IgD-negative memory B cell (primary cell): Measurements from ENCODE around the gene FAF1. TPM values are rescaled to one million over a fixed set of nuclear protein-coding genes. Genes with fewer than 3 reads are reported as not detected.

ENCODE experiments used
- H3K27ac Mint-ChIP-seq, 3 donors: one replicate each; pipeline ENCODE4 v1.8.0; 2020 to 2022; ENCODE audit warnings: mild to moderate bottlenecking in 3 of 3, mixed read lengths in 3 of 3, moderate library complexity in 1 of 3
- H3K27me3 Mint-ChIP-seq: one replicate; pipeline ENCODE4 v1.8.0; 2021; ENCODE audit warnings: mixed read lengths
- H3K36me3 Mint-ChIP-seq: one replicate; pipeline ENCODE4 v1.8.0; 2020; ENCODE audit warnings: mild to moderate bottlenecking, mixed read lengths
- H3K4me1 Mint-ChIP-seq, 3 donors: one replicate each; pipeline ENCODE4 v1.8.0; 2020 to 2022; ENCODE audit warnings: mixed read lengths in 3 of 3, mild to moderate bottlenecking in 1 of 3
- H3K4me3 Mint-ChIP-seq, 4 donors: one replicate each; pipeline ENCODE4 v1.8.0; 2020 to 2022; ENCODE audit warnings: mild to moderate bottlenecking in 4 of 4, mixed read lengths in 4 of 4, moderate library complexity in 3 of 4
- H3K9me3 Mint-ChIP-seq, 3 donors: one replicate each; pipeline ENCODE4 v1.8.0; 2020 to 2021; ENCODE audit warnings: mixed read lengths in 3 of 3, mild to moderate bottlenecking in 1 of 3
- polyA plus RNA-seq: library from polyadenylated mRNA; unstranded; fragments of 300-500 nt; fragmentation: Illumina TruSeq; gene quantifications from one replicate; pipeline ENCODE4 v1.2.3, GENCODE V29; 2021

FAF1 gene
- polyA plus RNA-seq, 1 donor from 2014 or later, result 26.3 TPM

DNA sequence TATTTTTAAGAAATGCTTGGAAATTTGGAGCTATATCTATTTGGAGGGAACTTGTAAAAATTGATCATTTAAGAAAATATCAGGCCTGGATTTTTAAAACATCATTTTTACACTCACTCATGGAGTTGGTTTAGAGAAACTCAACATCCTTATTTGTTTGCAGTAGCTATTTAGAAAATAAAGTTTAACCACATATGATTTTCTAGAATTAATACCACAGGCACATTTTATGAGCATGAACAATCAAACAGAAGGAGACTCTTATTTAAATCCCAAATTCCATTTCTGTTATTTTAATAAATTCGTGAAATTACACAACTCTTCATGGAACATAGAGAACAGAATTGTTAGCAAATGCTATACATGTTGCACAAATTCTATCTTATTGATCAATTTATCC lies 13.2 kb upstream of the FAF1 start:
- H3K4me1 Mint-ChIP-seq, result peaks cover 7 to 33% (median 18%) of the 10 kb centered on the region in 3 donors
- no peaks in the 10 kb centered on the region for H3K36me3 Mint-ChIP-seq
- peak overlapping the region in 1 of 4 donors; percentile 23 for H3K4me3 Mint-ChIP-seq
- H3K9me3 Mint-ChIP-seq, result no peaks in the 10 kb centered on the region
- no peak overlapping the region for H3K27ac Mint-ChIP-seq
- peaks cover 31% of the 10 kb centered on the region for H3K27me3 Mint-ChIP-seq

DNA sequence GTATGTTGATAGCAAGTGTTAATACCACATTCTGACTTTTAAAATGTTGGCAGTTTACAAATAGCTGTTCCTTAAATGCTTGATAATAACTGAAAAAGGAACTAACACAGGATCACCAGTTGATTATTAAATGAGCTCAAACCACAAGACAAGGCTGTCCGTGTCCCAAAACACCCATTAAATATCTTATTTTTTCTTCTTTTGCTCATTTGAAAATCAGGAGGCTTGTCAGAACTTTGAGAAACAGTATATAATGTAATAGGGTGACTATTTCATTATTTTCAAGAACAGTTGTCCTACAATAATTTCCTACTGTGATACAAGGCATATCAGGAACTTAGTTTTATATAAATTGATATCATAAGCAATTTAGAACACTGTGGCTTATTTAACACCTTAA lies 12.7 kb upstream of the FAF1 start:
- H3K9me3 Mint-ChIP-seq, result no peaks in the 10 kb centered on the region
- peaks cover 31% of the 10 kb centered on the region for H3K27me3 Mint-ChIP-seq

DNA sequence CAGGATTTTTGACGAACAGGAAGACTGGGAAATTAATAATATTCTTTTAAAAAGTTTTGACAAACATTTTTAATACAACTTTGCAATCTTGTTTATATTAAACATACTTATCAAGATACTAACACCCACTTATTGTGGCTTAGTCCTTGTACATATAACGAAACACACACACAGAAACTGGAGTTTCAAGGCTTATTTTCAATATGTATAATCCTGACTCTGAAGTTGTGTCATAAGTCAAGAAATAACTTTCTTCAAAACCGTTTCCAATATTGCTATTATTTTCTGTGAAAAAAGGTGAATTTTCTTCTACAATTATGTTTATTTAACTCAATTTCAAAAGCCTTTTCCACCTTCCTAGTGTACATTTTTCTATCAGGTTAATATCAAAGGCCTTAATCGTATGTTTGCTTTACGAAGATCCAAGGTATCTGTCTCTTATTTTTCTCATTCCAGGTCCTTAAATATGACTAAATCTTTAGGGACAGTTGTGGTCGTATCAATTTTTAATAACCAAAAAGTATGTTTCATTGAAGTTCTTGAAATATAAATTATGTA lies 11.8 kb upstream of the FAF1 start:
- Mint-ChIP-seq H3K36me3 (no peaks in the 10 kb centered on the region), H3K27ac (no peak overlapping the region), H3K27me3 (peaks cover 26% of the 10 kb centered on the region), H3K4me1 (peaks cover 10 to 32% (median 20%) of the 10 kb centered on the region in 3 donors), H3K4me3 (peak overlapping the region in 1 of 4 donors; percentile 89), H3K9me3 (no peaks in the 10 kb centered on the region)

More for the DNA sequence above, 12.7 kb upstream of the FAF1 start:
- Mint-ChIP-seq H3K27ac (no peak overlapping the region), H3K36me3 (no peaks in the 10 kb centered on the region), H3K4me1 (peaks cover 7 to 33% (median 18%) of the 10 kb centered on the region in 3 donors), H3K4me3 (no peak overlapping the region)

DNA sequence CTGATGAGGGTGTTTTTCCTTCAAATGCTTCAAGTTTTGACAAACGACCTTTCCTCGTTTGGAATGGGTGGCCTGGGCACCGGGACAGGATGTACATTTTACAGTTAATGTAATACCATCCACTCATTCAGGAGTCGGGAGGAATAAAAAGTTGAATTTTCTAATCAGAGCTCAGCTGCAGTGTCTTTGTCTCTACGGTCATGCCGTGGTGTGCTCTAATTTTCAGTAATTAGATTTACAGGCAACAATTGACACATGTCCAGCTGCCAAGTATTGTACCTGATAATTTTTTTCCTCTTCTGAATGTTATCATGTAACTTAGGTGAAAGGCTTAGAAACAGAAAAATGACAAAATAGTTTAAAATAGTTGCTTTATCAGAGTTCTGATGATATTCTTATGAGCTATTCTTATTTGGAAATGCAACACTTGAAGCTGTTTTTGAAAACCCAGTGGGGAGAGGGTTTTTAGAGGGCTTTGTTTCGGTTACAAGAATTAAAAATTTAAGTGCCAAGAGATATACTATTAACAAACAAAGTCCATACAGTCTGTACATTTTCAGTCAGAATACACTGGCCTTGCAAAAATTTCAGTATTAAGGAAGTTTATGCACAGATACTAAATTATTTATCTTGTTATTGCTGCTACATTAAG lies 11.0 kb upstream of the FAF1 start:
- H3K27me3 Mint-ChIP-seq, result peaks cover 18% of the 10 kb centered on the region
- no peaks in the 10 kb centered on the region for H3K36me3 Mint-ChIP-seq
- no peaks in the 10 kb centered on the region for H3K9me3 Mint-ChIP-seq
- H3K27ac Mint-ChIP-seq, result peak overlapping the region in 1 of 3 donors; percentile 82
- H3K4me1 Mint-ChIP-seq, result peaks cover 5 to 24% (median 13%) of the 10 kb centered on the region in 3 donors
- H3K4me3 Mint-ChIP-seq, result peak overlapping the region; percentile 89 to 99 (median 92)

DNA sequence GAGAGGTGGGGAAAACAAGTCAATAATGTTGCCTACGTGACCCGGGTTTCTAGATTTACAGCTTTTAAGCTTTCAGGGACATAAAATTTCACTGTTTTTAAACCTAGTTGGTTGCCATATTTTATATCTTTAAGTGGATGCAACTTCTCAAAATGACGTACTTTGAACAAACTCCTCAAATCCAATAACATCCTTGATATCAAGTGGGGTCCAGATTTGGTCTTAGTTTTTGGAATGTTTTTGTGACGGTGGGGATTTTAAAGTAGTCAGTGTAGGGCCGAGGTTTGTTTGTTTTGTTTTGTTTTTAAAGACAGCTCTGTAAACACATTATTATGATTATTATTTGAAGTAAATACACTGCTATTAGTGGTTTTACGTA lies 10.4 kb upstream of the FAF1 start:
- Mint-ChIP-seq H3K27me3 (peaks cover 18% of the 10 kb centered on the region), H3K27ac (peak overlapping the region in 1 of 3 donors; percentile 82), H3K9me3 (no peaks in the 10 kb centered on the region), H3K4me3 (peak overlapping the region; percentile 89 to 99 (median 92)), H3K4me1 (peaks cover 5 to 23% (median 12%) of the 10 kb centered on the region in 3 donors), H3K36me3 (no peaks in the 10 kb centered on the region)

DNA sequence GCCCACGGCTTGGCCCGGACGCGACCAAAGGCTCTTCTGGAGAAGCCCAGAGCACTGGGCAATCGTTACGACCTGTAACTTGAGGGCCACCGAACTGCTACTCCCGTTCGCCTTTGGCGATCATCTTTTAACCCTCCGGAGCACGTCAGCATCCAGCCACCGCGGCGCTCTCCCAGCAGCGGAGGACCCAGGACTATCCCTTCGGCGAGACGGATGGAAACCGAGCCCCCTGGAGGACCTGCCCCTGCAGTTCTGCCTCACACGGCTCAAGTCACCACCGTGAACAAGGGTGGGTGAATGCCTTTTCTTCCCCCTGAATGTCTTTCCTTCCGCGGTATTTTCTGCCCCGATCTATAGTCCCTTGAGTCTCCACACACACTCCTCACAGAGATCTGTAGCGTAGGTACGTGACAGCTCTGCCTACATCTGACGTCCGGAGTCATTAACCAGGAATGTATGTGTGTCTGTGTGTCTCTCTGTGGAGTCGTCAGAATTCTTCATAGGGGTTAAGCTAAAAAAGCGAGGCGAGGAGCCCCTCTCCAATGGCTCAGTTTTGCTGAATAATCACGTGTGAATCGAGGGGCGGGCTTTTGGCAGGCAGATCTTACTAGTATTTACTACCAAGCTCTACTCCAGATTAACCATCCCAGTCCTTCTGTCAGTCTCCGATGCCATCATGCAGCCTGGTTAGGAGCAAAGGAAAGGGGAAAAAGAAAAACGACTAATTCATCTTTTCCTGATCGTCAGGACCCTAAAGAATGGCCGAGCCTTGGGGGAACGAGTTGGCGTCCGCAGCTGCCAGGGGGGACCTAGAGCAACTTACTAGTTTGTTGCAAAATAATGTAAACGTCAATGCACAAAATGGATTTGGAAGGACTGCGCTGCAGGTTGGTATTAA lies 9.8 kb upstream of the FAF1 start, which contains the start of gene CDKN2C:
CDKN2C (plus strand) TSS at position 635 of the 898 bp plus-strand sequence; CDS start at position 759, 124 bp downstream.
- Mint-ChIP-seq H3K4me3 (peak within 1 kb of the TSS; percentile 89 to 99 (median 92)), H3K27ac (peak within 1 kb of the TSS; percentile 58 to 82 (median 79))

DNA sequence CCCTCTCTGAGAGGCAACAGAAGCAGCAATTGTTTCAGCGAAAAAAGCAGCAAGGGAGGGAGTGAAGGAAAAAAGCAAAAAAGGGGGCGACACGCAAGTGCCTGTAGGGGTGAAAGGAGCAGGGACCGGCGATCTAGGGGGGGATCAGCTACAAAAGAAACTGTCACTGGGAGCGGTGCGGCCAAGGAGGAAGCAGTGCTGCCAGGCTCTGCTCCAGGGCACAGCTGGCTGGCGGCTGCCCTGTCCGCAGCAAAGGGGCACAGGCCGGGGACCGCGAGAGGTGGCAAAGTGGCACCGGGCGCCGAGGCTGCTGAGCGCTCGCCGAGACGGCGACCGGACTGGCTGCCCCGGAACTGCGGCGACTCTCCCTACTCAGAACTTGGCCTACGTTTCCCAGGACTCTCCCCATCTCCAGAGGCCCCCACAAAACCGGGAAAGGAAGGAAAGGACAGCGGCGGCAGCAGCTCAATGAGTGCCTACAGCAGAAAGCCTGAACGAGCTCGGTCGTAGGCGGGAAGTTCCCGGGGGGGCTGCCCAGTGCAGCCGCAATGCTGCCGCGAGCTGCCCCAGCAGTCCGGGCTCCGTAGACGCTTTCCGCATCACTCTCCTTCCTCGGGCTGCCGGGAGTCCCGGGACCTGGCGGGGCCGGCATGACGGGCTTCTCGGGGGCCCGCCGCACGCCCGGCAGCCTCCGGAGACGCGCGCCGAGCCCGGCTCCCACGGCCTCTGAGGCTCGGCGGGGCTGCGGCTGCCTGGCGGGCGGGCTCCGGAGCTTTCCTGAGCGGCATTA lies 8.9 kb upstream of the FAF1 start:
- H3K27ac Mint-ChIP-seq, result peak overlapping the region; percentile 58 to 91 (median 82)
- H3K27me3 Mint-ChIP-seq, result peaks cover 13% of the 10 kb centered on the region
- no peaks in the 10 kb centered on the region for H3K9me3 Mint-ChIP-seq
- H3K36me3 Mint-ChIP-seq, result no peaks in the 10 kb centered on the region
- peak overlapping the region; percentile 89 to 99 (median 92) for H3K4me3 Mint-ChIP-seq
- H3K4me1 Mint-ChIP-seq, result peaks cover 5 to 17% (median 12%) of the 10 kb centered on the region in 3 donors

More for the DNA sequence above, 9.8 kb upstream of the FAF1 start, which contains the start of gene CDKN2C:
- H3K9me3 Mint-ChIP-seq, result no peaks in the 10 kb centered on the region
- H3K36me3 Mint-ChIP-seq, result no peaks in the 10 kb centered on the region
- peaks cover 16% of the 10 kb centered on the region for H3K27me3 Mint-ChIP-seq
- H3K4me1 Mint-ChIP-seq, result peaks cover 5 to 23% (median 12%) of the 10 kb centered on the region in 3 donors

DNA sequence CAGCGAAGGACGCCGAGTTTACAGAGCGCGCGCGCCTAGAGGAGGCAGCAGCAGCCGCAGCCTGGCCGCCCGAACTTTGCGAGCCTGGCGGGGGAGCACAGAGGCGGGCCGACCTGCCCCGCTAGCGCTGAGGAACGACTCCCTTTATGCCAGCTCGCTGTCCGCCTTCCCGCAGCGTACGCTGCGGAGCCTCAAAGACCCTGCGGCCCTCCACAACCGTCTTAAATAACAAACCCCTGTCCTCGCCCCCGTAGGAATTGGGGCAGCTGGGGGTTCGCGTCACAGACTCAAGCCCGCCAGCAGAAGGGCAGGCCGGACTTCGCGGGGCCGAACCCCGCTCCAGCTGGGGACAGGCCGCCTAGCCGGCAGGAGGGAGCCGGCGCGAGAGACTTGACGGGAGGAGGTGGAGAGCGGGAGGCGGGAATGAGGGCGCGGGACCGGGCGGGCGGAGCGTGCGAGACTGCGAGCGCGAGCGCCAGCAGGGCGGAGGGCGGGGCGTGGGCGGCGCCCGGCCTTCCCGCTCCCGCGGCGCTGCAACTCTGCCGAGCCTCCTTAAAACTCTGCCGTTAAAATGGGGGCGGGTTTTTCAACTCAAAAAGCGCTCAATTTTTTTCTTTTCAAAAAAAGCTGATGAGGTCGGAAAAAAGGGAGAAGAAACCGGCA lies 8.2 kb upstream of the FAF1 start:
- H3K4me3 Mint-ChIP-seq, result peak overlapping the region; percentile 86 to 99 (median 92)
- peak overlapping the region; percentile 82 to 96 (median 88) for H3K27ac Mint-ChIP-seq
- H3K36me3 Mint-ChIP-seq, result no peaks in the 10 kb centered on the region
- H3K27me3 Mint-ChIP-seq, result peaks cover 11% of the 10 kb centered on the region
- peaks cover 5 to 12% (median 10%) of the 10 kb centered on the region in 3 donors for H3K4me1 Mint-ChIP-seq
- H3K9me3 Mint-ChIP-seq, result no peaks in the 10 kb centered on the region

DNA sequence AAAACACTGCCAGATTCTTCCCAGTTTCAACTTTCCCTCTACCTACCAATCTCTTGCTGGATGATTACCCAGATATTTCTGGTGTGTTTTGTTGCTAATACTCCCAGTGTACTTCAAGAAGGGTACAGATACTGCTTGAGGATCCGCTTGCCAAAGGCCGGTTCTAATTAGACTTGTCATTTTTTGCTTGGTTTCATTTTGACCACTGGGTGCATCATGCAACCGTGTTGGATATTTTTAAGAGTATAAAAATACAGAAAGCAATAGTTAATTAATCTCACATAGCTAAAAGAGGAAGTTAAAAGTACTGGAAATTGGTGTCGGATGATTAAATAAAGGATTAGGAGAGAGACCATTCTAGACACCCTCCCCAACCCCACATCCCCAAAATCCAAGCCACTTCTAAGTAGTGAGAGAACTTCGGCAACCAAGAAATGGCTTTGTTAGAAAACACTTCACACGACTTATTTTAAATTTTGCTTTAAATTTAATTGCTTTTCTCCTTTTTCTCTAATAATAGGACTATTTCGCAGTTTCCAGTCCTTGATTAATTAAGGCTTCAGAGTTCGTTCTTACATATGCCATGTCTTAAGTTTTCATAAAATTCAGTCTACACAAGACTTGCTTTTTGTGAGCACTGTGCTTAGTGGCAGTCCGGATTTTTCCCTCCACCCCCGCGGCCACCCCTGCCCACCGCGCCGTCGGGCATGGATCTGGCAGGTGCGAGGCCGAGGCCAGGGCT lies 7.5 kb upstream of the FAF1 start:
- Mint-ChIP-seq H3K4me1 (peaks cover 5 to 12% (median 10%) of the 10 kb centered on the region in 3 donors), H3K27me3 (peaks cover 11% of the 10 kb centered on the region), H3K27ac (peak overlapping the region; percentile 82 to 96 (median 88)), H3K4me3 (peak overlapping the region; percentile 86 to 99 (median 92)), H3K9me3 (no peaks in the 10 kb centered on the region), H3K36me3 (no peaks in the 10 kb centered on the region)

DNA sequence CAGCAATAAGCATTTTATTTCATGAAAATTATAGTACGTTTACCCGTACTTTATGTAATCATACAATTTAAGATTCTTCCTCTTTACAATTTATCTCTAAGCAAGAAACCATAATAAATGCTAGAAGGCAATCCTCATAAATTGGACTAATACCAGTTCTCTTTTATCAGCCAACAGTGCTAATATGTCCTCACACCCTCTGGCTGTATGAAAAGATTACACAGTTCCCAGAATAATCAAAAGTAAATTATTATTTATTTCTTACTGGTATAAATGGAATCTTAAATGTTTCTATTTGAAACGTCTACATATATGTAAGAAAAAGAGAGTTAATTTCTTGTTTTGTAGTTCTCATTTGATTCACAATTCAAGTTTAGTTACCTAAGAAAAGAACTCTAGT lies 6.9 kb upstream of the FAF1 start:
- peak overlapping the region; percentile 82 to 96 (median 88) for H3K27ac Mint-ChIP-seq
- H3K9me3 Mint-ChIP-seq, result no peaks in the 10 kb centered on the region
- no peaks in the 10 kb centered on the region for H3K36me3 Mint-ChIP-seq
- H3K4me1 Mint-ChIP-seq, result peaks cover 5 to 12% (median 10%) of the 10 kb centered on the region in 3 donors
- H3K4me3 Mint-ChIP-seq, result peak overlapping the region in 2 of 4 donors; percentile 89 to 95
- peaks cover 11% of the 10 kb centered on the region for H3K27me3 Mint-ChIP-seq

DNA sequence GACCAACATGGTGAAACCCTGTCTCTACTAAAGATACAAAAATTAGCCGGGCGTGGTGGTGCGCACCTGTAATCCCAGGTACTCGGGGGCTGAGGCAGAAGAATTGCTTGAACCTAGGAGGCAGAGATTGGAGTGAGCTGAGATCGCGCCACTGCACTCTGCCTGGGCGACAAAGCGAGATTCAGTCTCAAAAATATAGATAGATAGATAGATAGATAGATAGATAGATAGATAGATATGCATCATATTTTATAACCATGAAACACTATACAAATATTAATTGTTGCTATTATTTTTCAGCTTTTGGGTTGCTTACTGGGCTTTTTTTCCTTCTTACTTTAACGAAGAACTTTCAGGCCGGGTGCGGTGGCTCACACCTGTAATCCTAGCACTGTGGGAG lies 4.8 kb upstream of the FAF1 start:
- H3K9me3 Mint-ChIP-seq, result no peaks in the 10 kb centered on the region
- H3K27me3 Mint-ChIP-seq, result peaks cover 3% of the 10 kb centered on the region

DNA sequence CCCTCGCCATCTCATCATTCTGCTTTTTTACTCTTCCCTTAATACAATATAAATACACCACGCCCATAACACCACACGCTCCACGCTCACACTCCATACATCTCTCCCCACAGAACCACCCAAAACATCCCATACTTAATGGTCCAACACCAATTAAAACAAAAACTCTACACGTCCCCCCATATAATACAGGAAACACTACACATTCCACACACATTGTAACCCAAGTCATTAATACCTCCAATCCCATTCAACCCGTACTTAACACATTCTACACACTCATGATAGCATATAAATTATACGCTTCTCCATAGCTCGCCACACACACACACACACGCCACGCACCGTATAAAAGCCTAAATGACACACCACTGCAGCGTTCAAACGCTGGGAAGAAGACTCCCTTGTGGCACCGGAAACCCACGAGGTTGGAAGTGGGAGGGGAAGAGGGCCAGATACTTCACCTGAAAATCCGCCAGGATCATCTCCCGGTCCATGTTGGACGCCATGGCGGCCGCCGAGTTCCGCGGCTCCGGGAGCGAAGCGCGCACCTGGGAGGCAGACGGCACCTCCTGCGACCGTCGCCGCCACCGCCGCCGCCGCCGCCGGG lies 659 bp downstream of the FAF1 start:
- Mint-ChIP-seq H3K4me3 (peak overlapping the region; percentile 88 to 96 (median 92)), H3K27me3 (no peaks in the 10 kb centered on the region), H3K27ac (peak overlapping the region; percentile 63 to 91 (median 64)), H3K9me3 (no peaks in the 10 kb centered on the region), H3K36me3 (no peaks in the 10 kb centered on the region), H3K4me1 (peaks cover 17 to 25% (median 20%) of the 10 kb centered on the region in 3 donors)

More for the DNA sequence above, 4.8 kb upstream of the FAF1 start:
- peaks cover 8 to 14% (median 9%) of the 10 kb centered on the region in 3 donors for H3K4me1 Mint-ChIP-seq
- H3K27ac Mint-ChIP-seq, result peak overlapping the region in 1 of 3 donors; percentile 39
- H3K4me3 Mint-ChIP-seq, result peak overlapping the region in 1 of 4 donors; percentile 27
- no peaks in the 10 kb centered on the region for H3K36me3 Mint-ChIP-seq

DNA sequence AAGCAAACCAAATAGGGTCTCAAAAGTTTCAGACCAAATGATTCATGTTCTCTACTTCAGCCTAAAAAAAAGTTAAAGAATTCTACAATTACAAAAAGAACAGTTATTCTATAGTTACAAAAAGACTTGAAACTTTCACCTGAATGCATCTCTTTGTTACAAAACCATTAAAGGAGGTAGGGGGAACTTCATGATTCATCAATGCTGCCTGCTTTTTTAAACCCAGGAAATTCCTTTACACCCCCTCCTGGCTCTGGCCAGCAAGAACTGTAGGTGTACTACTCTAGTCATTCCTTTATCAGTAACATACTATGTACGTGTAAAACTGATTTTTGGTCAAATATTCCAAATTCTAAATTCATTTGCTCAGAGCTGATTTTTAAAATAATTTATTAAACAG lies 5.0 kb downstream of the FAF1 start:
- no peaks in the 10 kb centered on the region for H3K36me3 Mint-ChIP-seq
- no peaks in the 10 kb centered on the region for H3K9me3 Mint-ChIP-seq
- no peak overlapping the region for H3K27ac Mint-ChIP-seq
- no peaks in the 10 kb centered on the region for H3K27me3 Mint-ChIP-seq
- peaks cover 19 to 24% (median 24%) of the 10 kb centered on the region in 3 donors for H3K4me1 Mint-ChIP-seq
- peak overlapping the region in 2 of 4 donors; percentile 64 to 65 for H3K4me3 Mint-ChIP-seq
